ENCODE results near the gene GPR31.

GPR31 gene

DNA sequence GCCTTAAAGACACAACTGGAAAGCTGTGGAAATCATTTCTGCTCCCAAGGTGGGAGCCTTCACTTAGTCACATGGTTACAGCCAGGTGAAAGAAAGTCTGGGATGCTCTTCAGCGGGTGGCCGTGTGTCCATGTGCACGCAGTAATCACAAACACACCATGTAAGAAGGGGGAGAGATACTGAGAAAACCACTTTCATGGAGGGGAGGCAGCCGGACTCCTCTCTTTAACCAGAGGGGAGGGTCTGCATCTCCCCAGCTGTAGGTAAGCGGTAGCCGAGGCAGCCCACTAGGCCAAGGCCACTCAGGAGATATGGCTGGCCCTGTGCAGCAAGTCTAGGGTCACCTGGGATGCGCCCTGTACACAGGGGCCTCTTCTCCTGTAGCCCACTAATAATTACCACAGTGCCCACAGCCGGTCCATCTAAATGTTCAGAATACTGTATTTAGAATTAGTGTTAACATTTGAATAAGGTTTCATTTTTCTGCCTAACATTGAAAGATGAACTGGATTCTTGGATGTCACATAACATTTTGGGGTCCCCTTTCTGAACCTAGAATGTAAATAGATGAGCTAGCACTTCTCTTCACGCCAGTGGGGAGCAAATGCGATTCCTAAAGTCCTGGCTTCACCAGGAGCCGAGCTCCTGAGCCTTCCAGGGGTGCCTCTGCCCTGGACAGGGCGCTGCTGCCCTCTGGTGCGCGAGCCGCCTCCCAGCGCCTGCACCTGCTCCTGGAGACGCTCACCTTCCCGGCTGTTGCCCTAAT lies 15.9 kb downstream of the GPR31 start (continued):
- TF ChIP-seq, protein P1, sequence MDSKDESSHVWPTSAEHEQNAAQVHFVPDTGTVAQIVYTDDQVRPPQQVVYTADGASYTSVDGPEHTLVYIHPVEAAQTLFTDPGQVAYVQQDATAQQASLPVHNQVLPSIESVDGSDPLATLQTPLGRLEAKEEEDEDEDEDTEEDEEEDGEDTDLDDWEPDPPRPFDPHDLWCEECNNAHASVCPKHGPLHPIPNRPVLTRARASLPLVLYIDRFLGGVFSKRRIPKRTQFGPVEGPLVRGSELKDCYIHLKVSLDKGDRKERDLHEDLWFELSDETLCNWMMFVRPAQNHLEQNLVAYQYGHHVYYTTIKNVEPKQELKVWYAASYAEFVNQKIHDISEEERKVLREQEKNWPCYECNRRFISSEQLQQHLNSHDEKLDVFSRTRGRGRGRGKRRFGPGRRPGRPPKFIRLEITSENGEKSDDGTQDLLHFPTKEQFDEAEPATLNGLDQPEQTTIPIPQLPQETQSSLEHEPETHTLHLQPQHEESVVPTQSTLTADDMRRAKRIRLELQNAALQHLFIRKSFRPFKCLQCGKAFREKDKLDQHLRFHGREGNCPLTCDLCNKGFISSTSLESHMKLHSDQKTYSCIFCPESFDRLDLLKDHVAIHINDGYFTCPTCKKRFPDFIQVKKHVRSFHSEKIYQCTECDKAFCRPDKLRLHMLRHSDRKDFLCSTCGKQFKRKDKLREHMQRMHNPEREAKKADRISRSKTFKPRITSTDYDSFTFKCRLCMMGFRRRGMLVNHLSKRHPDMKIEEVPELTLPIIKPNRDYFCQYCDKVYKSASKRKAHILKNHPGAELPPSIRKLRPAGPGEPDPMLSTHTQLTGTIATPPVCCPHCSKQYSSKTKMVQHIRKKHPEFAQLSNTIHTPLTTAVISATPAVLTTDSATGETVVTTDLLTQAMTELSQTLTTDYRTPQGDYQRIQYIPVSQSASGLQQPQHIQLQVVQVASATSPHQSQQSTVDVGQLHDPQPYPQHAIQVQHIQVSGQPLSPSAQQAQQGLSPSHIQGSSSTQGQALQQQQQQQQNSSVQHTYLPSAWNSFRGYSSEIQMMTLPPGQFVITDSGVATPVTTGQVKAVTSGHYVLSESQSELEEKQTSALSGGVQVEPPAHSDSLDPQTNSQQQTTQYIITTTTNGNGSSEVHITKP (tag by site-specific recombination; IDR thresholded peaks at IDR 0.05) = no peak
- TF ChIP-seq ZNF654 (tag by site-specific recombination; IDR thresholded peaks at IDR 0.05; ENCODE audit: low read depth) (peak; percentile 65), ZNF223 (tag by site-specific recombination; IDR thresholded peaks at IDR 0.05) (no peak), ZEB2 (tag by site-specific recombination; IDR thresholded peaks at IDR 0.05) (no peak)
- TF ChIP-seq, protein P2, sequence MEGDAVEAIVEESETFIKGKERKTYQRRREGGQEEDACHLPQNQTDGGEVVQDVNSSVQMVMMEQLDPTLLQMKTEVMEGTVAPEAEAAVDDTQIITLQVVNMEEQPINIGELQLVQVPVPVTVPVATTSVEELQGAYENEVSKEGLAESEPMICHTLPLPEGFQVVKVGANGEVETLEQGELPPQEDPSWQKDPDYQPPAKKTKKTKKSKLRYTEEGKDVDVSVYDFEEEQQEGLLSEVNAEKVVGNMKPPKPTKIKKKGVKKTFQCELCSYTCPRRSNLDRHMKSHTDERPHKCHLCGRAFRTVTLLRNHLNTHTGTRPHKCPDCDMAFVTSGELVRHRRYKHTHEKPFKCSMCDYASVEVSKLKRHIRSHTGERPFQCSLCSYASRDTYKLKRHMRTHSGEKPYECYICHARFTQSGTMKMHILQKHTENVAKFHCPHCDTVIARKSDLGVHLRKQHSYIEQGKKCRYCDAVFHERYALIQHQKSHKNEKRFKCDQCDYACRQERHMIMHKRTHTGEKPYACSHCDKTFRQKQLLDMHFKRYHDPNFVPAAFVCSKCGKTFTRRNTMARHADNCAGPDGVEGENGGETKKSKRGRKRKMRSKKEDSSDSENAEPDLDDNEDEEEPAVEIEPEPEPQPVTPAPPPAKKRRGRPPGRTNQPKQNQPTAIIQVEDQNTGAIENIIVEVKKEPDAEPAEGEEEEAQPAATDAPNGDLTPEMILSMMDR (tag by site-specific recombination; IDR thresholded peaks at IDR 0.05) = peak; percentile 72

DNA sequence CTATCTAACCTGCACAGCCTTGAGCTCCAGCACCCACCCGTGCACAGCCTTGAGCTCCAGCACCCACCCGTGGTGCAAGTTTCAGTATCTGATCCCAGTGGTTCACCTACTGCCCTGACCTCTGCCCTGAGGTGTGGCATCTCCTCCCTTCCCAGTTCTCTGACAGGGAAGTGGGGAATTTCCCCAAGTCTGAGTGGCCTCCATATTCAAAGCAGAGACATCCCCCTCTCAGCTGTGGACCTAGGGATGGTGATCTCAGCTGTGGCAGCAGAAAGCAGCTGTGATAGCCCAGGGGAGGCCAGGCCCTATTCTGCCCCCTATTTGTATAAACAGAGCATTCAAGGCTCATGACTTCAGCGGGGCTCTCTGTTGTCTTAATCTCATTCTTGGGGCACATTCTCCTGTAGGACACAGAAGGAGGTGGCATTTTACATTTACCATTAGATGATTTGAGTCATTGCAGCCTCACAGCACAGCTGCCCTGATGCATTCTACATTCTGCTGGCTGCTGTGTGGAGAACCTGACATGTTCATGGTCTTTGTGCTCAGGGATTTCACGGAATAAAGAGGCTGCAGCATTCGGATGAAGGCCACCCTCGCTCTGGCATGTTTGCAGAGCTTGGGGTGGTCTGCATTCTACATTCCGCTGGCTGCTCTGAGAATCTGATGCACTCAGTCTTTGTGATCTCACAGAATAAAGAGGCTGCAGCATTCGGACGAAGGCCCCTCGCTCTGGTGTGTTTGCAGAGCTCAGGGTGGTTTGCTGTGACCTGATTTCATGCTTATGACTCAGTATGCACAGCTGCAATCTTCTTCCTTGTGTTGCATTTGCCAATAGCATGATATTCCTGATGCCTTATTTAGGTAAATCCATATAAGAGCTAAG lies 16.9 kb downstream of the GPR31 start:
- H3K36me3 ChIP-seq (ENCODE audit: control insufficient read depth in 2 of 2, insufficient read depth in 1 of 2, low read length in 2 of 2) = no peaks in the 10 kb centered on the region
- CTCF ChIA-PET = interaction anchor here (0.8 to 5.7 kb wide), 19 partner anchors 7 to 680 kb away, joined by 3 to 80 read pairs (median 5); partner anchors contain the start of gene CCR6
- no peaks in the 10 kb centered on the region for H3K9me3 ChIP-seq (ENCODE audit: control insufficient read depth, insufficient read depth, low read depth, low read length)
- no peak overlapping the region for H3K27ac ChIP-seq (ENCODE audit: extremely low read depth, low read depth, low read length)
- no peak overlapping the region for H3K4me3 ChIP-seq (ENCODE audit: low read depth, low read length)
- H3K4me1 ChIP-seq (ENCODE audit: control insufficient read depth, insufficient read depth, low read length) = no peaks in the 10 kb centered on the region
- TF ChIP-seq, protein P3, sequence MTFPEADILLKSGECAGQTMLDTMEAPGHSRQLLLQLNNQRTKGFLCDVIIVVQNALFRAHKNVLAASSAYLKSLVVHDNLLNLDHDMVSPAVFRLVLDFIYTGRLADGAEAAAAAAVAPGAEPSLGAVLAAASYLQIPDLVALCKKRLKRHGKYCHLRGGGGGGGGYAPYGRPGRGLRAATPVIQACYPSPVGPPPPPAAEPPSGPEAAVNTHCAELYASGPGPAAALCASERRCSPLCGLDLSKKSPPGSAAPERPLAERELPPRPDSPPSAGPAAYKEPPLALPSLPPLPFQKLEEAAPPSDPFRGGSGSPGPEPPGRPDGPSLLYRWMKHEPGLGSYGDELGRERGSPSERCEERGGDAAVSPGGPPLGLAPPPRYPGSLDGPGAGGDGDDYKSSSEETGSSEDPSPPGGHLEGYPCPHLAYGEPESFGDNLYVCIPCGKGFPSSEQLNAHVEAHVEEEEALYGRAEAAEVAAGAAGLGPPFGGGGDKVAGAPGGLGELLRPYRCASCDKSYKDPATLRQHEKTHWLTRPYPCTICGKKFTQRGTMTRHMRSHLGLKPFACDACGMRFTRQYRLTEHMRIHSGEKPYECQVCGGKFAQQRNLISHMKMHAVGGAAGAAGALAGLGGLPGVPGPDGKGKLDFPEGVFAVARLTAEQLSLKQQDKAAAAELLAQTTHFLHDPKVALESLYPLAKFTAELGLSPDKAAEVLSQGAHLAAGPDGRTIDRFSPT (tag by site-specific recombination; IDR thresholded peaks at IDR 0.05) = no peak
- TF ChIP-seq ZNF830 (tag by site-specific recombination; IDR thresholded peaks at IDR 0.05; ENCODE audit: low read depth) = no peak
- no peak for TF ChIP-seq ZNF473 (tag by site-specific recombination; IDR thresholded peaks at IDR 0.05)
- TF ChIP-seq HOXC10 (CRISPR knock-in tag; IDR thresholded peaks at IDR 0.05) = no peak
- no peak for TF ChIP-seq ZNF426 (tag by site-specific recombination; IDR thresholded peaks at IDR 0.05)
- no peak for TF ChIP-seq ZNF549 (tag by site-specific recombination; IDR thresholded peaks at IDR 0.05)
- TF ChIP-seq, protein P4, sequence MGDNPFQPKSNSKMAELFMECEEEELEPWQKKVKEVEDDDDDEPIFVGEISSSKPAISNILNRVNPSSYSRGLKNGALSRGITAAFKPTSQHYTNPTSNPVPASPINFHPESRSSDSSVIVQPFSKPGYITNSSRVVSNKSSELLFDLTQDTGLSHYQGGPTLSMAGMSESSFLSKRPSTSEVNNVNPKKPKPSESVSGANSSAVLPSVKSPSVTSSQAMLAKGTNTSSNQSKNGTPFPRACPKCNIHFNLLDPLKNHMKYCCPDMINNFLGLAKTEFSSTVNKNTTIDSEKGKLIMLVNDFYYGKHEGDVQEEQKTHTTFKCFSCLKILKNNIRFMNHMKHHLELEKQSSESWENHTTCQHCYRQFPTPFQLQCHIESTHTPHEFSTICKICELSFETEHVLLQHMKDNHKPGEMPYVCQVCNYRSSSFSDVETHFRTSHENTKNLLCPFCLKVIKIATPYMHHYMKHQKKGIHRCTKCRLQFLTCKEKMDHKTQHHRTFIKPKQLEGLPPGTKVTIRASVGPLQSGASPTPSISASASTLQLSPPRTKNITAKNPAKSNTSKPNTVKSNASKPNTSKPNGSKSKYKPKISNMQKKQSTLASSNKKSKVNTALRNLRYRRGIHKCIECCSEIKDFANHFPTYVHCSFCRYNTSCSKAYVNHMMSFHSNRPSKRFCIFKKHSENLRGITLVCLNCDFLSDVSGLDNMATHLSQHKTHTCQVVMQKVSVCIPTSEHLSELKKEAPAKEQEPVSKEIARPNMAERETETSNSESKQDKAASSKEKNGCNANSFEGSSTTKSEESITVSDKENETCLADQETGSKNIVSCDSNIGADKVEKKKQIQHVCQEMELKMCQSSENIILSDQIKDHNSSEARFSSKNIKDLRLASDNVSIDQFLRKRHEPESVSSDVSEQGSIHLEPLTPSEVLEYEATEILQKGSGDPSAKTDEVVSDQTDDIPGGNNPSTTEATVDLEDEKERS (tag by site-specific recombination; IDR thresholded peaks at IDR 0.05) = no peak
- POLR2A ChIA-PET = no interaction called here
